Esophagus mucosa (tissue), 1 donor: ENCODE data around the gene CDH13. TPM values are rescaled to one million over a fixed set of nuclear protein-coding genes. Genes with fewer than 3 reads are reported as not detected.

ENCODE experiments used
- ATAC-seq: fragments of 200-7000 bp; cut with Tn5 transposase; one replicate; pipeline ENCODE4 v1.9.1; 2020
- total RNA-seq: library from RNA; stranded (reverse); gene quantifications from one replicate; pipeline ENCODE4 v1.2.4, GENCODE V29; 2023
- donor health status: DM: yes; HTN: yes; CAD: no.

CDH13 gene
- 8.4 TPM for total RNA-seq

DNA sequence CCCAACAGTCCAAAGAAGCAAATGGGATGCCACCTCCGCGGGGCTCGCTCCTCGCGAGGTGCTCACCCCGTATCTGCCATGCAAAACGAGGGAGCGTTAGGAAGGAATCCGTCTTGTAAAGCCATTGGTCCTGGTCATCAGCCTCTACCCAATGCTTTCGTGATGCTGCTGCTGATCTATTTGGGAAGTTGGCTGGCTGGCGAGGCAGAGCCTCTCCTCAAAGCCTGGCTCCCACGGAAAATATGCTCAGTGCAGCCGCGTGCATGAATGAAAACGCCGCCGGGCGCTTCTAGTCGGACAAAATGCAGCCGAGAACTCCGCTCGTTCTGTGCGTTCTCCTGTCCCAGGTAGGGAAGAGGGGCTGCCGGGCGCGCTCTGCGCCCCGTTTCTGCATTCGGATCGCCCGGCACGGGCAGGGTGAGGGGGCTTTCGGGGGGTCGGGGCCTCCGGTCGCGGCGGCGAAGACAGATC is at the start of gene CDH13:
Gene CDH13, plus strand, starts transcription at position 179 of the 471 bp plus-strand sequence.
- ATAC-seq: no peak

DNA sequence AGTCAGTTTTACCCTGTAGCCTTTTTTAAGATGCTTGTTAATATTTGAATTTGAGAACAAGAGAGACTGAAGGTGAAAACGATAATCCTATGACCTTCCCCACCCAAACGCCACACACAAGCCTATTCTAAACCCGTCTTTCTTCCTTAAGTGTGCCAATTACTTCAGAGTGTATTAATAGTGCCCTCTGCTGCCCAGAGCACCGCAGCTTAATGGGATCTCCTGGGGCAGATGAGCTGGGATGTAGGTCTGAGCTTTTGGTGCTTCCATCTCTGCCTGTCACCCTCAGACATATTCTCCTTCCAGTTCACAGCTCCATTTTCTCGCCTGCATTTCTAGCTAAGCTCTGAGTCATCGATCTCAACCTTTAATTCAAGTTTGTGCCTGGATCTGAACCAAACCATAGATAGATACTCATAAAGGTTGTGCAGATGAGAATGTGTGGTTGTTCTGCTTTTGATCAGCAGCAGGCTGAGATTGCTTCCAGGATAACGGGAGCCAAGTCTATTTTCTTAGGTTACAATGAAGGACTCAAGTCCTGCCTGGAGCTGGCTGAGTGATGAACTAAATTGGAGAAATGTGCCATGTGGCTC is 46.4 kb upstream of the CDH13 start:
- ATAC-seq: peak; percentile 73

- no peak for ATAC-seq
These were observed 43.8 kb upstream of the CDH13 start for GRCh38 chr16:82582975-82583374.

DNA sequence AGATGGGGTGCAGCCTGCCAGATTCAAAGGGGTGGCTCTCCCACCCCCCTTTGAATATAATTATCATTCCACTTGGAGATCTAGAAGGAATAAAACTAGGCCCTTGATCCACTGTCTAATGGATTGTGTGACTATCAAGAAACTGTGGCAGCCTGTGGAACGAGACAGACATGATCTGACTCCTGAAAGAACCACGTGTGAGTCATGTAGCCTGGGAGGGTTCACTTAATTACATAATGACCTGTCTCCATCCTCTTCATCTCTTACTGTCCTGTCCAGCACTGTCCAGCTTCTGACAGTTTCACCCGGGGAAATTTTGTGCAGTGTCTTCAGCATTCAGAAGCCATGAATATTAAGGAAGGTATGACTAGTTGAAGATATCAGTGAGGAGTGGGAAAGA is 43.3 kb upstream of the CDH13 start:
- ATAC-seq: peak; percentile 63

- ATAC-seq: no peak
These were observed 42.1 kb upstream of the CDH13 start for GRCh38 chr16:82584553-82585152.

- ATAC-seq: no peak
These were observed 41.1 kb upstream of the CDH13 start for GRCh38 chr16:82585675-82586074.

GRCh38 chr16:82586130-82586529 is 40.6 kb upstream of the CDH13 start:
- no peak for ATAC-seq

- ATAC-seq: no peak
These were observed 39.5 kb upstream of the CDH13 start for GRCh38 chr16:82587289-82587688.

DNA sequence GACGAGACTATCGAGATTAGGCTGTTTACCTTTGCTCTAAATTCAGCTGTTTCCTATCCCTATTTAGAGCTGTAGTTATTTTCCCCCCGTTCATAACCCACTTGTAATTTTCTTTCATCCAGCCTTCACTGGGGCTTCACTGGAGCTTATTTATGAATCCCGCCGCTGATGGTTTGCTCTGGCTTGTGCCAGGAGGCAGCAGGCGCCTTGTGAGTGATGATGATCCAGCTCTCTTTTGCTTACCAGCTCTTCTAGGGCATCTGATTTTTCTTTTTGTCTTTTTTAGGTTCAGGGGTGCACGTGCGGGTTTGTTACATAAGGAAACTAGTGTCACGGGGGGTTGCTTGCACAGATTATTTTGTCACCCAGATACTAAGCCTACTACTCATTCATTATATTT is 37.4 kb upstream of the CDH13 start:
- no peak for ATAC-seq

DNA sequence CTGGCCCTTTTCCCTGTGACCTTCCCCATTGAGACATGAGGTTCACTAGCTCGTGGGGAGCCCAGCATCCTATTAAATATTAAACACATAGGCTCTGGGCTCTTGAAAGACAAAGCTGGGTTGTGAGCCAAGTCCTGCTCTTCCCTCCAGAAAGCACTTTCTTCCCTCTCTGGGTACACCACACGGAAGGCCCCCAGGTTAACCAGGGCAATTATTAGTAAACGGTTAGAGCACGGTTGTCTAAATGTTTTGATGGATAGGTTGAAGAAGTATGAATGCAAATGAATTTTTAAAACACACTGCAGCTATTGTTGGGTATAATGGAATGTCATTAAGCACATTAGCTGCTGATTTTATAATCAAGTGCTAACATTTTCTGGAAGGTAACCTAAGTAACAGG is 32.7 kb upstream of the CDH13 start:
- no peak for ATAC-seq

- no peak for ATAC-seq
These were observed 28.0 kb upstream of the CDH13 start for GRCh38 chr16:82598771-82599170.

GRCh38 chr16:82601989-82602640 is 24.7 kb upstream of the CDH13 start:
- no peak for ATAC-seq

GRCh38 chr16:82603784-82604411 is 22.9 kb upstream of the CDH13 start:
- peak; percentile 46 for ATAC-seq

GRCh38 chr16:82605076-82605475 is 21.7 kb upstream of the CDH13 start:
- ATAC-seq: no peak

DNA sequence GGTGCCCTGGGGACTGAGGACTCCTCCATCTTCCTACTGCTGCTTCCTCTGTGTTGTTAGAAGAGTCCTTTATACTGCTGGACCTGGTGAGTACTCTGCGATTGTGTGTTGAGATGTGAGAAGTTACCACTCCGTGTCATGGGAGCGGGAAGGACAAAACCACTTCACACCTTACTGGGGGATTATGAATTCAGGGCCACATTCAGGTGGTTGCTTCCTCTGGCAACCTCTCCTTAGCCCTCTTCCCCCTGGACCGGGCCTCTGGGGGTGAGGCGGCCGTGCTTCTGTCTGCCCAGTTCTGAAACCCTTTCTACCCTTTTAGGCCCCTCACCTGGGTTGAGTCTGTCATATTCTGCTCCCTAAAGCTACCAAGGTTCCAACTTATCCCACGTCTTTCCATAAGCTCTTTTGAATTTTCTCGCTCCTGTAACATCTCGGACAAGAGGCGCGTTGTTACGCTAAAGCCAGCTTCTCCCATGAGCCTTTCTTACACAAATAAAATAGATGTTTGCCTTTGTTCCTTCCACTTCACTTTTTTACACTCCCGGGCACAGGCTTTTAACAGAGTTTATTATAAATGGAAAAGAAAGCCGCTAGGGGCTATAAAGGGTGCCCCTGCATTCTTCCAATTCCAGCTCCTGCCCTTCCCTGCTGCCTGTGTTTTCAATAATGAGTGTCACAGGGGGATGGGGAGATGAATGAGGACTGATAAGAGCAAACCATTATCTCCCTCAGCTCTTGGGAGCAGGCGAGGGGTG is 20.7 kb upstream of the CDH13 start:
- ATAC-seq: no peak

DNA sequence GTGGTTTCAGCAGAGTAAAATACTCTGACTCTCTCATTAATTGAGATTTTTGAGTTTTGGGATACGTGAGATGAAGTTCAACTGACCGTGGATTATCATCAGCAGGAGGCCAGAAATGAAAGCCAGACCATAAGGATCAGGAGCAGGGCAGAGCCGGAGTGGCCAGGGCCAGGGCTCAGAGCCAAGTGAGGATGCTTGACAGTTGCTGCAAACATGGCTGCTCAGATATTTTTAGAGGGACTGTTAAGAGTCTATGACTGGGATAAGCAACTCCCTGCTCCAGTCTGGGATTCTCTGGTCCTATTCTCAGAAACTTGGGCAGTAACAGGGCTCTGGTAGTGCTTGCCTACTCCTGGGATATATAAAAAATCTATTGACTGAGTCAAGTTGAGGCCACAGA is 17.6 kb upstream of the CDH13 start:
- no peak for ATAC-seq

- no peak for ATAC-seq
These were observed 14.5 kb upstream of the CDH13 start for GRCh38 chr16:82612263-82612662.

DNA sequence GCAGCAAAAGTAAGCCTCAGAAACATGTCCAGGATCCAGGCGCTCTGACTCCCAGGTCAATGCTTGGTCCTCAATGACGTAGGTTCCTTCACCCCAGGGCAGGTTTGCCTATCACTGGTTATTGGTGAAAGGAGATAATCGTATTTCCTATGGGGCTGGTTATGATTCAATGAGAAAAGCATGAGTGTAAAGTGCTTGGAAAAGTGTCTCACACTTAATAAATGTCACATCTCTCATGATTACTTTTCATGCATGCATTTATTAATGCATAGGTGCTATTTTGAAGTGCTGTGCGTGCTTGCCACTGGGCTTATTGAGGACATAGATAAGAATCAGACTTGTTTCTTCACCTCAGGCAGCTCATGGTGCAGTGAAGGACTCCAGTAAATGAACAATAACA is 10.4 kb upstream of the CDH13 start:
- no peak for ATAC-seq

GRCh38 chr16:82621781-82622180 is 5.0 kb upstream of the CDH13 start:
- no peak for ATAC-seq

DNA sequence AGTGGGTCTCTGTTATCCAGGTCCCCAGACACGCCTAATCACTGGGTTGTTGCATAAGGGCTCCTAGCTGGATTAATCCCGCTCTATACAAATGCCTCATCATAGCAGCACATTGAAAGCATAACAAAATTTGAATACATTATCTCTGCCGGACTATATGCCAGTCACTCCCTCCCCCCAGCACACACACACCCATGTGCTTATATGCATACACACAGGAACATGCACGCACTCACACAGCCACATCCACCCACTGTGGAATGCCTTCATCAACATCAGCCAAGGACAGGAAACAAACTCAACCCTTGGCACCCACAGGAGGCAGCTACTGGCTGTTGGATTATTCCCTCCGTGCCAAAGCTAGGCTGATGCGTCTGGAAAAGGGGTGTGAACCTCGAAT is 3.5 kb upstream of the CDH13 start:
- no peak for ATAC-seq

DNA sequence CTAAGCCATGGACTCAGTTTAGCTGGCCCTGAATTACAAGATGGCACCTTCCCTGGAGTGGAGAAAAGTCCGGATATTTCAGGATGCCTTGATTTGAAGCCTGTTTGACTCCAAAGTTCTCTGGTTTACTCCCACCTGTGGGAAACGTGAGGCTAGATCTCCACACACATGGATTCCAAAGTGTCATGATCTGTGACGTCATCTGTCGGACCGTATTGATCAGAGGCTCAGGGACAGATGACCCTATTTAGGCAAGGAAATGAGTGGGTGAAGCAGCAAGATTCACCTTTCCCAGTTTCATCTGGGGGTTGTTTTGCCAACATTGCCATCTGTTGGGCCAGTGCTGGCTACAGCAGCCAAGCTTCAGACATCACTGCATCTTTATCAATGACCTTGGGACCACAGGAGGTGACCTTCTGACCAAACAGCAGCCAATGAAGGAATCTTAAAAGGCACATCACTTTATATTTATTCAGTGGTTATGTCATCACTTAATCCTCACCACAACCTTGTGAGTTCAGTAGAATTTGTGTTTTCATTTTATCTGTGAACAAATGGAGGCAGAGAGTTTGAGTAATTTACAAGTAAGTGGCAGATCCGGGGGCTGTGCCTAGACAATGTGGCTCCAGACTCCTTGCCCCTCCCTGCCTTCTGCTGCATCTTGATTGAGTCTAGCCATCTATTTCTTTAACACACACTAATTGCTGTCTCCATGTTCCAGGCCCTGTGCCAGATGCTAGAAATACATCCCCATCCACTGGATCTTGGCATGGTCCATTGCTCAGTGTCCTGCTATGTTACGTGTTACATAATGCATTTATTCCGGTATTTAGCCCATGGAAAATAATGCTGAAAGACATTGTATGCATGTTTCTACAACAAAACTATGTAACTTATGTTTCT is 1.5 kb upstream of the CDH13 start:
- ATAC-seq: no peak

DNA sequence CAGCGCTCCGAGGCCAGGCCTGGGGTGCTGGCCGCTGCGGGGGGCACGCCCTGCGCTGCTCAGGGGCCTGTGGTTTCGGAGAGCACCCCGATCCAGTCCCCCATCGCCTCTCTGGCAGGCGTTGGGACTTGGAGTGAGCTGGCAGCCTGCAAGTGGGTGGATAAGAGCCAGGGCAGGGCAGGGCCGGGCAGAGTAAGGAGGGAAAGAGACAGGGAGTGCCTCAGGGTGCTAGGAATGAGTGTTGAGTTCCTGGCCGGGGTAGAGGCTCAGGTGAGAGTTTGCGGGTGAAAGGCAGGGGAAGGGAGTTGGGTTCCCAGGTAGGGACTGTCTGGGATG is 1.3 kb downstream of the CDH13 start:
- ATAC-seq: peak; percentile 90
